ENCODE data around the gene SIPA1L2. TPM values are rescaled to one million over a fixed set of nuclear protein-coding genes. Genes with fewer than 3 reads are reported as not detected.

The SIPA1L2 gene
- total RNA-seq, 1 experiment from 2014 or later: 12.5 TPM

- TF ChIP-seq CBX3 (IDR thresholded peaks at IDR 0.05; ENCODE audit: low read depth) (no peak), EZH2phosphoT487 (IDR thresholded peaks at IDR 0.05; ENCODE audit: borderline replicate concordance) (no peak), YY1 (IDR thresholded peaks at IDR 0.05; ENCODE audit: extremely low read depth, insufficient replicate concordance, low read depth, low read length) (no peak), ZFX (IDR thresholded peaks at IDR 0.05) (no peak), SRF (IDR thresholded peaks at IDR 0.05; ENCODE audit: low read depth) (no peak), RAD21 (IDR thresholded peaks at IDR 0.05; ENCODE audit: low read depth) (no peak), POLR2AphosphoS5 (IDR thresholded peaks at IDR 0.05; ENCODE audit: low read depth, low read length) (no peak)
- intact Hi-C loops (cut with micrococcal nuclease): loop anchor here (5.0 kb wide), 1 partner anchor 73 kb away; no protein-coding TSS in a partner anchor
These were observed 19.6 kb downstream of the SIPA1L2 start for GRCh38 chr1:232610192-232610901.

GRCh38 chr1:232608427-232608826 lies 21.5 kb downstream of the SIPA1L2 start:
- Histone ChIP-seq H4K20me1 (ENCODE audit: insufficient read depth) (no peaks in the 10 kb centered on the region), H2AFZ (ENCODE audit: low read depth, low read length, poor library complexity, severe bottlenecking) (no peak overlapping the region), H3K9me2 (ENCODE audit: insufficient read depth) (no peaks in the 10 kb centered on the region), H3K9ac (ENCODE audit: low read length) (no peak overlapping the region), H3K4me3 (replicated peaks in 1 of 2; ENCODE audit: low read depth in 1 of 2, low read length in 2 of 2) (no peak overlapping the region), H3K4me1 (ENCODE audit: control insufficient read depth in 1 of 2, insufficient read depth in 2 of 2, low read length in 2 of 2) (peaks cover 5 to 16% of the 10 kb centered on the region in 2 experiments), H3K27ac (ENCODE audit: low read depth, low read length) (no peak overlapping the region), H3K27me3 (ENCODE audit: insufficient read depth, low read length) (no peaks in the 10 kb centered on the region), H3K9me3 (ENCODE audit: control insufficient read depth in 1 of 2, insufficient read depth in 1 of 2, low read depth in 1 of 2, low read length in 2 of 2) (no peaks in the 10 kb centered on the region), H3K79me2 (ENCODE audit: insufficient read depth, low read length) (no peaks in the 10 kb centered on the region), H3K4me2 (ENCODE audit: low read length) (no peak overlapping the region), H3K36me3 (ENCODE audit: control insufficient read depth in 1 of 2, insufficient read depth in 2 of 2, low read length in 2 of 2) (no peaks in the 10 kb centered on the region)
- BruUV-seq (replicated peaks): no TSS peak
- RAD21 ChIA-PET (ENCODE audit: low non-redundant PET in 1 of 2, low total read pairs in 2 of 2, uncharacterized antibody in 2 of 2, unreplicated experiment in 2 of 2): interaction anchor here in 1 of 2 experiments (0.7 kb wide), 1 partner anchor 140 kb away, joined by 4 read pairs; no protein-coding TSS in a partner anchor
- no peak for ATAC-seq
- CTCF ChIA-PET: interaction anchor here (0.7 kb wide), 1 partner anchor 737 kb away, joined by 4 read pairs; no protein-coding TSS in a partner anchor
- DNase-seq (ENCODE audit: low read depth, low spot score): no peak
- intact Hi-C loops (cut with micrococcal nuclease): no loop called here
- TF ChIP-seq ZBTB33 (IDR thresholded peaks at IDR 0.05; ENCODE audit: extremely low read depth, insufficient replicate concordance, low read length): no peak
- no peak for TF ChIP-seq POLR2A (IDR thresholded peaks at IDR 0.05; ENCODE audit: borderline replicate concordance, extremely low read depth, insufficient read depth, insufficient read length)
- TF ChIP-seq POLR2AphosphoS5 (IDR thresholded peaks at IDR 0.05; ENCODE audit: low read depth, low read length): no peak
- no peak for TF ChIP-seq REST (IDR thresholded peaks at IDR 0.05; ENCODE audit: low read depth)
- no peak for TF ChIP-seq EZH2phosphoT487 (IDR thresholded peaks at IDR 0.05; ENCODE audit: borderline replicate concordance)
- TF ChIP-seq RAD21 (IDR thresholded peaks at IDR 0.05; ENCODE audit: low read depth): no peak
- TF ChIP-seq SIN3A (IDR thresholded peaks at IDR 0.05; ENCODE audit: low read depth): no peak
- TF ChIP-seq CEBPB (IDR thresholded peaks at IDR 0.05; ENCODE audit: low read depth): no peak
- no peak for TF ChIP-seq ATF3 (IDR thresholded peaks at IDR 0.05)
- no peak for TF ChIP-seq ELF1 (IDR thresholded peaks at IDR 0.05; ENCODE audit: borderline replicate concordance, low read depth)
- POLR2A ChIA-PET: no interaction called here

More at GRCh38 chr1:232610192-232610901, 19.6 kb downstream of the SIPA1L2 start:
- Histone ChIP-seq H3K9me2 (ENCODE audit: insufficient read depth) (no peaks in the 10 kb centered on the region), H3K4me1 (ENCODE audit: control insufficient read depth in 1 of 2, insufficient read depth in 2 of 2, low read length in 2 of 2) (peaks cover 19 to 35% of the 10 kb centered on the region in 2 experiments), H3K27ac (ENCODE audit: low read depth, low read length) (no peak overlapping the region), H3K4me3 (replicated peaks in 1 of 2; ENCODE audit: low read depth in 1 of 2, low read length in 2 of 2) (no peak overlapping the region), H3K4me2 (ENCODE audit: low read length) (no peak overlapping the region), H2AFZ (ENCODE audit: low read depth, low read length, poor library complexity, severe bottlenecking) (no peak overlapping the region), H3K27me3 (ENCODE audit: insufficient read depth, low read length) (no peaks in the 10 kb centered on the region), H4K20me1 (ENCODE audit: insufficient read depth) (no peaks in the 10 kb centered on the region), H3K36me3 (ENCODE audit: control insufficient read depth in 1 of 2, insufficient read depth in 2 of 2, low read length in 2 of 2) (no peaks in the 10 kb centered on the region), H3K9ac (ENCODE audit: low read length) (no peak overlapping the region), H3K9me3 (ENCODE audit: control insufficient read depth in 1 of 2, insufficient read depth in 1 of 2, low read depth in 1 of 2, low read length in 2 of 2) (no peaks in the 10 kb centered on the region), H3K79me2 (ENCODE audit: insufficient read depth, low read length) (0 out of 2 replicates have a peak, but pooled peaks cover 3% of the 10 kb centered on the region)
- ATAC-seq (no peak), DNase-seq (ENCODE audit: low read depth, low spot score) (no peak)
- ChIA-PET POLR2A (no interaction called here), CTCF (interaction anchor here (1.0 kb wide), 1 partner anchor 17 kb away, joined by 3 read pairs; no protein-coding TSS in a partner anchor), RAD21 (ENCODE audit: low non-redundant PET in 1 of 2, low total read pairs in 2 of 2, uncharacterized antibody in 2 of 2, unreplicated experiment in 2 of 2) (no interaction called here)
- no TSS peak for BruUV-seq (replicated peaks)

All from HCT116 (cell line).